GF-D8 (cell line): Measurements from ENCODE around the gene TEX10.
"Not testable (repeated sequence)": the region's sequence is repeated elsewhere in the genome, so short reads cannot be mapped to it uniquely, and the experiment has no call there.

Experiments
- DNase-seq: peaks from one replicate; lab custom pipeline; 2025; lab: John Stamatoyannopoulos, UW

The TEX10 gene

DNA sequence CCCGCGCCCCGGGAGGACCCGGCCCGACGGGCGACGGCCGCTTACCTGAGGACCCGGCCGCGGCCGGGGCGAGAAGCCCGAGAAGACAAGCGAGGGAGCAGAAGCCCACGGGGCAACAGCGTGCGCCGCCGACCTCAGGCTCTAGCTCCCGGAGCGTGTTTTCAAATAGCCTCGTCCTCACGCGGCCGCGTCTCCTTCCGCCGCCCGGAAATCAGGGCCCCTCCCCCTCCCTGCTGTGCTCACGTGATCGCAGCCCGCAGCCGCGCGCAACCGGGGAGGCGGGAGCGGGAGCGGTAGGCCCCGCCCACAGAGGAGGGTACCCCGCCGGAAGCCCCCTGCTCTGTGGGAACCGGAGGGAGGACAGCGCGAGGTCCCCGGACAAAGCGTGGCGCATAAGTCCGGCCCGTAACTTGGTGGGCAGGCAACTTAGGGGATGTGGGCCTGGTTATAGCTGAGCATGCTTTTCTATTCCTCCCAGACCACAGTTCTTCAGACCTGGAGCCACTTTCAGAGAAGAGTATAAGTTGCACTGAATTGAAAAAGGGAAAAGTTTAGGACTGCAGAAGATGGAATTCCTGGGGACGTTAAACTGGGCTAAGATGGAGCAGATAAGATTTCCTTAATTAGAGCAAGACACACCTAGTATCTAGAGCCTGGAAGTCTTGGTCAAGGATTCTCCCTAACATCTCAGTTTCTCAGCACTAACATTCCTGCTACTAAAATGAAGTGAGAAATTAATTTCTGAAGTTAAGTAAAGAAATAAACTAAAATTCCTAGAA is at the start of gene TEX10:
Gene TEX10, minus strand, starts transcription at position 216 of the 779 bp plus-strand sequence. CDS start 3,579 bp downstream, outside the sequence.
- DNase-seq: peak; percentile 72

DNA sequence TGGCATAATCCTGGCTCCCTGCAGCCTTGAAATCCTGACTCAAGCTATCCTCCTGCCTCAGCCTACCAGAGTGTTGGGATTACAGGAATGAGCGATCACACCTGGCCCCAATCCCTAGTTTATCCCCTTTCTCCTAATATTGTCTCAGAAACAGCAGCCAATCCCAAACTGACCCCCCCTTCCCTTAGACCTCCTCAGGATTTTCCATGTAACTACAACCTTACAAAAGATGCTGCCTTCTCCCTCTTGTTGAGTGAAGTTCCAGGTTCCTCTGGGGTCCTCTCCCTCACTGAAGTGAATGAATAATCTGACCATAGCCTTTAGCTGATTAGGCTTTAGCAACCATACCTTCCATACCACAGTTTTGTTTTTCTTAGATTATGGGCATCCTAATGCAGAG is 48.3 kb upstream of the TEX10 start:
- no peak for DNase-seq

DNA sequence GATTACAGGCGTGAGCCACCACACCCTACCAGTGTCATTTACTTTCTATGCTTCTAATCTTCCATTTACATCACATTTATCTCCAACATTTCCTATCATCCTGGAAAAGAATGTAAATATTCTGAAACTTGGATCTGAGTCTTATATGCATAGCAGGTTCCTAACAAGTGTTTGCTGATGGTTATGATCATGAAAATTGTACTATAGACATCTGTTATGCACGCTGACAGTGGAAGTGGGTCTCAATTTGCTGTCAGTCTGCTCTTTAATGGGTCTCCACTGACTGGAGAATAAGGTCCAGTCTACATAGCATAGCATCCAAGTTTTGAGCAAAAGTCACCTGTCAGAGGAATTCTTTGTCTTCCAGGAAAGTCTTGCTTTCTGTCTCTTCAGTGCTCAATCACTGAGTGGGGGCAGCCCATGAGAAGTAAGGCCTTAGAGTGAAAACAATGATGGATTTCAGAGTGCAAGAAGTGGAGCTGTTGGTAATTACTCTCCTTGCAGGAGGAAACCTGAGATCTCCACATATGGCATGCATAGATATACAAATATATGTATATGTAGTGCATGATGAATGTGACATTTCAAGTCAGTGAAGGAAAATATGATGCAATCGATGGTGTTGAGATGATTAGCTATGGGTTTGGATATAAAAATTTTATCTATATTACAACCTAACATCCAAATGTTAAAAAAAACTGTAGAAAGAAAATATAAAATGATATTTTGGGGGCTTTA is 45.0 kb upstream of the TEX10 start:
- DNase-seq: no peak

DNA sequence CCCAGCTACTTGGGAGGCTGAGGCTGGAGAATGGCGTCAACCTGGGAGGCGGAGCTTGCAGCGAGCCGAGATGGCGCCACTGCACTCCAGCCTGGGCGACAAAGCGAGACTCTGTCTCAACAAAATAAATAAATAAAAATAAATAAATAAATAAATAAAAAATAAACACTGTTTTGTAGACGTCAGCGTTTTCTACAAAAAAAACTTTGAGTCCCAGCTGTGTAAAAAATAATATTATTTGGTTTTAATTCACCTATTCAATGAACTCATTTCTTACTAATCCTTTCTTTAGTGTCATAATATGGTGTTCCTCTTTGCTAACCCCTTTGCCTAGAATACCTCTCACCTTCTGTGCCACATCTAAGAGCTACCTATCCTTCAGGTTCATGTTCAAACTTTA is 44.0 kb upstream of the TEX10 start:
- DNase-seq: no peak

DNA sequence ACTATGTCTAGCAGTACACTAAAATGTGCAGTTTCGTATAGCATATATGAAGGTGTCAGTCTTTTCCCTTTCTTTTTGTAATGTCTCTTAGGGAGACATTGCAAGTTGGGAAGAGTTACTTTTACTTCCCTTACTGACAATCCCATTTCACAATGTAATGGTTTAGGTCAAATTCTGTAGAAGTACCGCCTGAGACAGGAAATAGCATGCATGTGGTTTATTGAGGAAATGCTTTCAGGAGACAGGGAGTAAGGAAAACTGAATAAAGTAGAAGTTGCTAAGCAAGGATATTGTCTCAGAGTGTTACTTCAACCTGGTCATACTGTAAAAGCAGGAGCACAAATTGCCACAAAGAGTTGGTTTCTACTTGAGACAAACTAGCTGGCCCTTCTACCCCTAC is 42.1 kb upstream of the TEX10 start:
- DNase-seq: peak; percentile 19

DNA sequence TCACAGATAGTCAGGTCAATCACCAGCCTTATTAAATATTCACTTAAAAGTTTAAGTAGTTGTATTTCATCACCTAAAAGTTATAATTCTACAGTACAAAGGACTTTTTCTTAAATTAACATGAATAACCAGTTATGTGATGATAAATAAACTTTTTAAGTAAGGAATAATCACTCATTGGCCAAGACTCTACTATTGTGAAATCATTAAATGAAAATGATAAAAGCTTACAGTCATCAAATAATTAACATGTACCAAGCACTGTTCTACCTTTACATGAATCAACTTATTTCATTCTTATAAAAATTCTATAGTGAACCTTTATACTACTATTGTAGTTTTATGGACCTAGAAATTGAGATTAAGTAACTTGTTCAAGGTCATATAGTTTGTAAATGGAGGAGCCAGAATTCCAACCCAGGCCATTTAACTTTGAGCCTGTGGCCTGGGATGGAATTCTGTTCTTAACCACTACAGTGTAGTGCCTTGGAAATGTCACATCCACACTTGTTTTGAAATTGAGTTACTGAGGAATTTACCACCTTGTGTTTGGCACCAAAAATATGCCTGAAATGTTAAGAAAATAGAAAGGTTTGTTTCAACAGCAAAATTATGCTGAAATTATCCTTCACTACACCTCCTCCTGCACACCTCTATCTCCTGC is 41.4 kb upstream of the TEX10 start:
- no peak for DNase-seq

DNA sequence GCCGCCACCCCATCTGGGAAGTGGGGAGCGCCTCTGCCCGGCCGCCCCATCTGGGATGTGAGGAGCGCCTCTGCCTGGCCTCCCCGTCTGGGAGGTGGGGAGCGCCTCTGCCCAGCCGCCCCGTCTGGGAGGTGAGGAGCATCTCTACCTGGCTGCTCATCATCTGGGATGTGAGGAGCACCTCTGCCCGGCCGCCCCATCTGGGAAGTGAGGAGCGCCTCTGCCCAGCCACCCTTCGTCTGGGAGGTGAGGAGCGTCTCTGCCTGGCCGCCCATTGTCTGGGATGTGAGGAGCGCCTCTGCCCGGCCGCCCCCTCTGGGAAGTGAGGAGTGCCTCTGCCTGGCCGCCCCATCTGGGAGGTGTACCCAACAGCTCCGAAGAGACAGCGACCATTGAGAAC is 40.2 kb upstream of the TEX10 start:
- not testable (repeated sequence) for DNase-seq

DNA sequence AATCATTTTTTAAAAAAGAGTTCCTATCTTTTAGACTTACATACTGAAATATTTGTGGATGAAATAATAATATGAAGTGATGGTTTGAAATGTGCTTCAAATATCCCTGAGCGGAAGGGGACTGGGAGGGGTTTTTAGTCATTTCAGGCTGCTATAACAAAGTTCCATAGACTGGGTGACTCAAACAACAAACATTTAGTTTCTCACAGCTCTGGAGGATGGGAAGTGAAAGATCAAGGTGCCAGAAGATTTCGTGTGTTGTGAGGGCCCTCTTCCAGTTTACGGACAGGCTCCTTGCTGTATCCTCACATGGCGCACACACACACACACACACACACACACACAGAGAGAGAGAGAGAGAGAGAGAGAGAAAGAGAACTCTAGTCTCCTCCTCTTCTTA is 27.1 kb upstream of the TEX10 start:
- DNase-seq: no peak

DNA sequence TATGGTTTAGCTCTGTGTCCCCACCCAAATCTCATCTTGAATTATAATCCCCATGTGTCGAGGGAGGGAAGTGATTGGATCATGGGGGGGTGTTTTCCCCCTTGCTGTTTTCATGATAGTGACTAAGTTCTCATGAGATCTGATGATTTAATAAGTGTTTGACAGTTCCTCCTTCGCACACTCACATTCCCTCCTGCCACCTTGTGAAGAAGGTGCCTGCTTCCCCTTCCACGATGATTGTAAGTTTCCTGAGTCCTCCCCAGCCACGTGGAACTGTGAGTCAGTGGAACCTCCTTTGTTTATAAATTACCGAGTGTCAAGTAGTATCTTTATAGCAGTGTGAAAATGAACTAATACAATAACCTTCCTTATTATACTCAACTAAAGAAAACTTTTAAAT is 24.3 kb upstream of the TEX10 start:
- no peak for DNase-seq

DNA sequence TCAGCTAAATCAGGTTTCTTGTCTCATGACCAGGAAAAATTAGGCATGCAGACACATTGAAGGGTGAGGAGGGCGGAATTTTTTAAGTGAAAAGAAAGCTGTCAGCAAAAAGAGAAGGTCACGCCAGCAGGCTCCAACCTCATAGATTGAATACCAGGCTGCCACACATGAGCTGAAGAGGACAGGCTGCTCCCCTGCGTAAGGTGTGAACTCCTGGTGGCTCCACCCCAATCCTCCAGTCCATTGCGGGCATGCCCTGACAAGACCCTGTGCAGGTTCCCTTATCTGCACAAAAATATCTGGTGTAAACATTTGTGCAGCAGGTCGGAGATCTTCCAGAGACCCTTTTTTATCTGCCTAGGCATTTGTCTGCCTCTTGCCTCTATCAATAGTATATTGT is 22.9 kb upstream of the TEX10 start:
- DNase-seq: no peak

DNA sequence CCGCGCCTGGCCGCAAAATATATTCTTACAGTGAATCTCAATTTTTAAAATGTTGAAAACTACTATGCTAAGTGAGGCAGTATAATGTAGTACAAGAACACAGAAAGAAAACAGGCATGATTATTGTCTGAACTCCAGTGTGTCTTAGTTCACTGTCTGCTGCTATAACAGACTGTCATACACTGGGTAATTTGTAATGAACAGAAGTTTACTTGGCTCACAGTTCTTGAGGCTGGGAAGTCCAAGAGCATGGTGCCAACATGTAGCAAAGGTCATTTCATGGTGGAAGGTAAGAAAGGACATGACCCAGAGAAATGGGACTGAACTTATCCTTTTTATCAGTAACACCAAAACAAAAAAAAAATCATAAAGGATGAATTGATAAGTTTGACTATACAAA is 19.9 kb upstream of the TEX10 start:
- DNase-seq: no peak

DNA sequence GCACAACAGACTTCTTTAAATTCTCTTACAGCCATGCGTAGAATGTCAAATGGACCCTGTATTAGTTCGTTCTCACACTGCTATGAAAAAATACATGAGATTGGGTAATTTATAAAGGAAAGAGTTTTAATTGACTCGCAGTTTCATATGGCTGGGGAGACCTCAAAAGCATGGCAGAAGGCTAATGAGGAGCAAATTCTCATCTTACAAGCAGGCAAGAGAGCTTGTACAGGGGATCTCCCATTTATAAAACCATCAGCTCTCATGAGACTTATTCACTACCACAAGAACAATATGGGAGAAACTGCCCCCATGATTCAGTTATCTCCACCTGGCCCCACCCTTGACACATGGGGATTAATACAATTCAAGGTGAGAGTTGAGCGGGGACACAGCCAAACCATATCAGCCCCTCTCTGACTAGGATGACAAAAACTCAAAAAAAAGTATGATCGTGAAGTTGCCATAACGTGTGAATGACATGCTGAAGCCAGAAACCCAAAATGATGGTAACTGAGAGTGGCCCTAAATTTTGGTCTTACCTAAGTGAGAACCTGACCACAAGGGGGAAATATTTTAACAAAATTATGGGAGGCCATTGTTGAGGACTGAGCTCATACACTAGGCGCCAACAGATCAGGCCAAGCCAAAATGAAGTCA is 17.5 kb upstream of the TEX10 start:
- no peak for DNase-seq

DNA sequence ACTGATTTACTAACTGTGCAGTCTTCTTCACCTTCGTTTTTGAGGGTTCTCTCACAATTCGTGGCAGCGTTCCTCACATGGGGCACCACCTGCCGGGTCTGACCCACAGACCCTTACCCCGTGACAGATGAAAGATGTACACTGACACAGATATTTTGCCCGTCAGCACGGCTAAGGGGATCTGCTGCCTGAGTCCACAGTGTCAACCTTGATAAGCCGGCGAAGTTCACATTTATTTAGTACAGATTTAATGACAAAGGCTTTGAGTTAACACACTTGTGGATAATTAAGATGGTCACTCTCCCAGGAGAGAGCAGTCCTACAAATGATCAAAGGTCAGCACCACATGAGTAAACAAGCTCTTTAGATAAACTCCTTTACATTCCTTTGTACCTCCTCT is 15.9 kb upstream of the TEX10 start:
- DNase-seq: no peak

DNA sequence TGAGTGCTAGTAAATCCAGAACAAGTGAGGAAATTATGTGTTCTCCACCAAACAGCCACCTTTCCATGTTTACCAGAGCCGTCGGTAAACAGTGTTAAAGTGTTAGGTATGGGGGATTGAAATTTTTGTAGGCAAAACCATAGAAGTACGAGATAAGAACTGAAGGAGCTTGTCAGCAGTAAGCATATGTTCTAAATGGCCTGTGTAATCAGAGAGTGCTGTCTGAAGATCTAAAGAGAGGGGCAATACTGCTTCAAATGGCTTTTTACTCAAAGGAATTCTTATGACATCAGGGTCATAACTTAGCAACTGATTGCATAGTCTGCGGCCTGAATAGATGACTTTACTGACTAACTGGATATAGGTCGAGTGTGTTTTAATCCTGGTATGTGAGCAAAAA is 13.4 kb upstream of the TEX10 start:
- no peak for DNase-seq

DNA sequence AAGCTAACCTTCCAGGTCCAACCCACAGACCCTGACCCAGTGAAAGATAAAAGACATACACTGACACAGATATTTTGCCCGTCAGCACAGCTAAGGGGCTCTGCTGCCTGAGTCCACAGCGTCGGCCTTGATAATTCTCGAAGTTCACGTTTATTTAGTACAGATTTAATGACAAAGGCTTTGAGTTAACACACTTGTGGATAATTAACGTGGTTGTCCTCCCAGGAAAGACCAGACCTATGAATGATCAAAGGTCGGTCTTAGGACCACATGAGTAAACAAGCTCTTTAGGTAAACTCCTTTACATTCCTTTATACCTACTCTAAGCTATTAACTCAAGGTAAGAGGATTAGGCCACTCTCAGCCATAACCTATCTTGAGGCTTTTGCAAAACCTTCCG is 11.3 kb upstream of the TEX10 start:
- no peak for DNase-seq

DNA sequence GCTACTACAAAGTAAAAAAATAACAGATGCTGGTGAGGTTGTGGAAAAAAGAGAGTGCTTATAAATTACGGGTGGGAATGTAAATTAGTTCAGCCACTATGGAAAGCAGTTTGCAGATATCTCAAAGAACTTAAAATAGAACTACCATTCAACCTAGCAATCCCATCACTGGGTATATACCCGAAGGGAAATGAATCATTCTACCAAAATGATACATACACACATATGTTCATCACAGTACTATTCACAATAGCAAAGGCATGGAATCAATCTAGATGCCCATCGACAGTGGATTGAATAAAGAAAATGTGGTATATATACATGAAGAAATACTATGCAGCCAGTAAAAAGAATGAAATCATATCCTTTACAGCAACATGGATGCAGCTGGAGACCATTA is 6.3 kb upstream of the TEX10 start:
- DNase-seq: no peak

DNA sequence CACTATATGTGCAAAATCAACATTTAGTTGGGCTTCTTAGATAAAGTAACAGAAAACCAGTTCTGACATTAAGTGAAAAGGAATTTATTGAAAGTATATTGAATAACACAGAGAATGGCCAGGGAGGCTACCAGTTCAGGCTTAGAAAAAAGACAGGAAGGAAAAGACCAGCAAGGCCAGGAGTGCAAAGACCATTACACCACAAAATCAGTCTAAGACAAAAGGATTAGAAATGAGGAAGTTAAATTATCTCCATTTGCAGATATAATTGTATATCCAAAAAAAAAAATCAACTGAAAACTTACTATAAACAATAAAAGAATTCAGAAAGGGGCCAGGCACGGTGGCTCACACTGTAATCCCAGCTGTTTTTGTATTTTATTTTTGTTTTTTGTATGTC is 4.8 kb upstream of the TEX10 start:
- peak; percentile 65 for DNase-seq

DNA sequence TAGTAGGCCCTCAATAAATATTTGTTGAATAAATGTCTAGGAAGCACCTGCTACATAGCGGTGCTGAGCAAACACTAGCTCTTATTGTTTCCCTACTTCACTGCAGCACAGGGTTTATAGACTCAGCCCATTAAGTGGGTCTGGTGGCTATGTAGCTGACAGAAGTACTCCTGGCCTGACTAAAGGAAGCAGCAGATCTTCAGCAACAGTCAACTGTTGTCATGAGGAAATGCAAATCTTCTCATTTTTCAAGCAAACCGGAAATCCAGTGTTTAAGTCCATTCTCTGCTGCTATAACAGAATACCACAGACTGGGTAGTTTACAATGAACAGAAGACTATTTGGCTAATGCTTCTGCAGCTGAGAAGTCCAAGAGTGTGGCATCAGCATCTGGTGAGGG is 2.8 kb upstream of the TEX10 start:
- DNase-seq: peak; percentile 38

DNA sequence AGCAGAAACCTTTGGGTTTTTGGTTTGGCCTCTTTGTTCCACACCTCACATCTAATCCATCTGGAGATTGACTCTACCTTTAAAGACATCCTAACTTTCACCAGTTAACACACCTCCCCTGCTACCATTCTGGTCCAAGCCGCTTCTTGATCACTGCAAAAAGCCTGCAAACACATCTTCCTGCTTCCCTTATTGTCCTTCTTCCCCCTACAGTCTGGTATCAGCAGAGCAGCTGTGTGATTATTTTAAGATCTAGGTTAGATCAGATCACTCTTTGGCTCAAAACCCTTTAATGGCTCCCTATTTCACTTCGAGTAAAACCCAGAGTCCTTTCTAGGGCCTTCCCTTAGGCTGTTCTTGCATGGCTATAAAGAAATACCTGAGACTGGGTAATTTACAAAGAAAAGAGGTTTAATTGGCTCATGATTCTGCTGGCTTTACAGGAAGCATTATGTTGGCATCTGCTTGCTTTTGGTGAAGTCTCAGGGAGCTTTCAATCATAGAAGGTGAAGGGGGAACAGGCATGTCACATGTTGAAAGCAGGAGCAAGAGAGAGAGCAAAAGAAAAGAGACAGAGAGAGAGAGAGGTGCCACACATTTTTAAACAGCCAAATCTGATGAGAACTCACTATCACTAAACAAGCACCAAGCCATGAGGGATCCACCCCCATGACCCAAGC is 1.5 kb upstream of the TEX10 start:
- peak; percentile 48 for DNase-seq

DNA sequence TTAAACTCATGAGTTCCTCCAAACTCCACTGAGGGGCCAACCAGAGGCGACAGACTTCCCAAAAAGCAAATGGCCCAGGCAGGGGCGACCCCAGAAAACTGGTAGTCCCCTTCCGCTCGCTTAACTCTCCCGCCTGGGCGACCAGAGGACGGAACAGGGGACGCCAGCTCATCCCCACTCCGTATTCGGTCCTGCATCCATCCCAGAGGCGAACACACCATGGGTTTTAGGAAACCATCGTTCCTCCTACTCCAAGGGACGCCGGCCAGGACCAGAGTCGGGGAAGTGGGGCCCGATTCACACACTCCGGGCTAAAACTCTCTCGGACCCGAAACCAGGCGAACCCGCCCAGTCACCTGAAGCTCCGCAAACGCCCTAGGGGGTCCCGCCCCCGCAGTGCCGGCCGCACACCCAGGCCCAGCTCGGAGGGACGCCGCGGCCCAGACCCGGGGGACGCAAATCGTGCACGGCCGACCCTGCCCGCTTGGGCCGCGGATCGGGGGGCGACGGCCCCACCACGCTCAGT is 478 bp downstream of the TEX10 start:
- no peak for DNase-seq

DNA sequence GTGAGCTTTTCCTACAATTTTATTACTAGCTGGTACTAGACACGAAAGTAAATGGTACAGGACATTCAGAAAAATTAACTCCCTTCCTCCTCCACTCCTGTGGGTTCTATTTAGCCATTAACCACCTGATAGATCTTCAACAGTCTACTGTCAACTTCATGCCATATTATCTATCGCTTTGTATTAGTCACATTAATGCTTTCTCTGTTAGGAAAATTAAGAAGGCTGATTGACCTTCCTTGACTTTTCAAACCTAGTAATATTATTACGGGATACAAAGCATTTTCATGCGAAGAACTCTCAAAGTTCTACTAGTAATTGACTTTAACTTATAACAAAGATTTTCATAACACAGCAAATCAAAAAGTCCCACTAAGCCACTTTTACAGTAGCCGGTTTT is 1.2 kb downstream of the TEX10 start:
- DNase-seq: no peak

DNA sequence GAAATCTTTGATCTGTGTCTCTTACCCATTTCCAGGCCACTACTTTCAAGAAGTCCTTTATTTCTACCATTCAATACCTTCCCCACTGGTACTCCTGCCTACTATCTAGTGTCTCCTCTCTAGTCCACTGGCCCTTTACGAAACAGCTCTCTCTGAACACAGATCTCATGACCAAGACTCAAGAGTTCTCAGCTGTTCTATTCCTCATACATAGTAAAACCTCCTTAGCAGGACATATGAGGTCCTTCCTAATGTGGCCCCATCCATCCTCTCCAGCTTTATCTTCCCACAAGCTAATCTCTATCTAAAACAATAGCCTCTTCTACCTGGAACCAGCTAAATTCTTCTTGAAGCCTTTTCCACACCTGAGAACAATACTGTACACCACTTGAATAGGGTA is 2.6 kb downstream of the TEX10 start:
- no peak for DNase-seq
